DMS153 treated with DMSO at 0.1 percent for 48 hours (cell line): Measurements from ENCODE around the gene CPTP.

Source experiments
- DNase-seq: peaks from one replicate; lab custom pipeline; 2025; ENCODE audit not compliant: unreplicated experiment; lab: John Stamatoyannopoulos, UW

CPTP gene

GRCh38 chr1:1291548-1292441 lies 32.8 kb upstream of the CPTP start:
- peak; percentile 93 for DNase-seq

GRCh38 chr1:1292442-1292779 lies 32.2 kb upstream of the CPTP start:
- no peak for DNase-seq

DNA sequence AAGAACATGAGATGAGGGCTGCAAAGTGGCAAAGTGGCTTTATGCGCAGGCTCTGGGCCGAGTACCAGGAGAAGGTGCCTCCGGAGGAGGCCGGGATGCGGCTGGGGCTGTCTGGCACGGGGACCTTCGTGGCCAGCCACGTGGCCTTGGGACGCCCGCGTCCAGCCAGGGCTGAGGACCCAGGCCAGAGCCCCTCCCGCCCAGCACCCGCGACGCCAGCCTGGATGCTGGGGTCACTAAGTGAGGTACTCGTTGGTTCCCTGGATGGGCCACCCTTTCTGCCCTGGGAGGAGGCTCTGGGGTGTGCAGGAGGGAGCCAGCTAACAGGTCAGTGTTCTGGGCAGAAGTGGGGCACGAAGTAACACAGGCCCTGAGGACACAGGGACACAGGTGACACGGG lies 31.8 kb upstream of the CPTP start:
- no peak for DNase-seq

- no peak for DNase-seq
These were observed 31.0 kb upstream of the CPTP start for GRCh38 chr1:1293263-1294249.

DNA sequence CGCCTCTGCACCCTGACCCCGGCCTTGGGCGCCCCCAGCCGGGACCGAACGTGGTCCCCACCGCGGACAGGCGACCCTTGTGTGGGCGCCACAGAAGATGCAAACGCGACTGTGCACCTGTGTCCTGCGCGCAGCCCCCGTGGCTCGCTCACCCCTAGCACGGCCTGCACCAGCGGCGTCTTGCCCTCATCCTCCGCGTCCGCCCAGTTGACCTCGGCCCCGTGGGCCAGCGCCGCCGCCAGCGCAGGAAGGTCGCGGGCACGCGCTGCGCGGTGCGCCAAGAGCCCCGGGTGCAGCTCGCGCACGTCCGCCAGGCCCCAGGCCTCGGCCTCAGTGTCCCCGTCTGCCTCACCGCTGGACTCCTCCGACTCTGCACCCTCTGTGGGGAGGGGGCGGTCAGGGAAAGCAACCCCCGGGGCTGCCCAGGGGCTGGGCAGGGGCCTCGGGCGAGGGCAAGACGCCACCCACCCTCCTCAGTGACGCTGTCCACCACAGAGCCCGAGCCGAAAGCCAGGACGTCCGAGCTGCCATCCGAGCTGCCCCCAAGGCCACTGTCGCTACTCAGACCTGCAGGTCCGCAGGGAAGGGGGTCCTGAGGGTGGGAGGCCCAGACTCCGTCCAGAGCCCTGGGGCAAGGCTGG lies 30.2 kb upstream of the CPTP start:
- no peak for DNase-seq

GRCh38 chr1:1295154-1295923 lies 29.3 kb upstream of the CPTP start:
- DNase-seq, result no peak

GRCh38 chr1:1296070-1297061 lies 28.2 kb upstream of the CPTP start:
- DNase-seq, result no peak

DNA sequence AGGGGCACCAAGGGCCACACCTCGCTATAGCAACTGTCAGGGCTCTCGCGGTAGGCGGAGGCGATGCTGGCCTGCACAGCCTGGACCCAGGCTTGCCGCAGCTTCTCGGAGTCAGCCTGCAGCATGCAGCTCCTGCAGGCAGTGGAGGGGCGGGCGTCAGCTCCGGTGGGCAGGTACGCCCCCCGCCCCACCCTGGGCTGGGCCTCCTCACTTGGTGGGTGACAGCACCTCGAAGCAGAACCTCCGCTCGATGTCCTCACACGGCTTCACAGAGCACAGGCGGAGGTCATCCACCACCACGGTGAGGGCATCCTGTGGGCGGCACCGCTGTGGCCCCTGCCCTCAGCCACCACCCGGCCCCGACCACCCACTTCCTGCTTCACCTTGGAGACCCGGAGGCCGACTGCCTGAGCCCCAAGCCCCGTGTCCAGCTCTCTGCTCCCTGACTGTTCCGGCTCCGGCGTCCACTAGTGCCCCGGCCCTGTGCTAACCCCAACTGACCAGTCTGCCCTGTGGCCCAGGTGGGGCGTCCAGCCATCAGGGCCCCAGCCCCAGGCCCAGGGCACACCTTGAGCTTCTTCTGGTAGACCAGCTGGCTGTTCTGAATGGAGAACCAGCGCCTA lies 26.7 kb upstream of the CPTP start:
- DNase-seq, result no peak

DNA sequence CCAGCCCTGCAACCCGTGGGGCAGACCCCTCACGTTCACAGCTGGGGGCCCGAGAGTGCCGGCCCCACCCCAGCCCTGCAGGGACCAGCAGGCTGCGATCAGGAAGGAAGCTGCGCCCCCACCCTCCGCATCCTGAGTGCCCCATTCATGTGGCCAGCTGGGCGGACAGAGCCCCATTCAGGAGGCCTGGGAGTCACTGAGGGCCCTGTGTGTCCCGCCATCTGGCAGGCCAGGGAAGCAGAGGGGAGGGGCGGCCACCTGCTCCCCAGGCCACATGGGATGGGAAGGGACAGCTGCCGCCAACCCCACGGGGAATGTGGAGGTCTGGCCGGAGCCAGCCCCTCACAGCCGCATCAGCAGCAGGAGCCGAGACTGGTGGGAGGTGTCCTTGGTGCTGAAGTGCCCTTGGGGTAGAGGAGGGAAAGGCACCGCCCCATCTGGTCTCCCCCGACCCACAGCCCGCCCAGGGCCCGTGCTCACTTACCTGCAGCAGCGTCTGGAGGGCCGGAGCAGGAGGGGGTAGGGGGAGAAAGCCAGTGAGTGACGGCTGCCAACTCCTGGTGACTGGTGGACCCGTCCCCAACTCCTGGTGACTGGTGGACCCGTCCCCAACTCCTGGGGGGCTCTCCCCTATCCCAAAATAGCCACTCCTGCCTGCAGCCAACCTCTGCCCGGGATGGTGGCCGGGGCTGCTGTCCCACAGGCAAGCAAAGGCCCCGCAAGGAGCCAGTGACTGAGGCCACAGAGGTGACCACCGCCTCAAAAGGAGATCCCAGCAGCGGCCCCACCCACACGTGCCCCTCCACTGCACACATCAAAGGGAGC lies 25.5 kb upstream of the CPTP start:
- DNase-seq, result no peak

GRCh38 chr1:1299686-1300351 lies 24.8 kb upstream of the CPTP start:
- no peak for DNase-seq

DNA sequence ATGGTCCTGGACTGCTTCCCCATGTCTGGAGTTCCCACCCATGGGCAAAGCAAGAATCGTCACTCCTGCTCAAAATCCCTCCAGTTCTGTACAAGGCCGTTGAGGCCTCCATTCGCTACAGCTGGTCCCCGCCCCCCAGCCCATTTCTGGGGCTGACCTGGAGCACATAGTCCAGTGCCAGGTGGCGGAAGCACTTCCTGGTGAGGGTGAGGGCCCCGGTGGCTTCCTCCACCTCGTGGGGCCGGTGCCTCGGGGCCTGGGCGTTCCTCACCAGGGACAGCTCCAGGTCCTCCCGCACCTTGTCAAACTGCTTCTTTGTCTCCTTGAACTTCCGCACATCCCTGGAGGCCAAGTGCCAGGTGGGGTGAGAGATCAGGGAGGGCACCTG lies 24.3 kb upstream of the CPTP start:
- no peak for DNase-seq

- DNase-seq, result no peak
These were observed 22.6 kb upstream of the CPTP start for GRCh38 chr1:1302006-1302430.

GRCh38 chr1:1302951-1303509 lies 21.6 kb upstream of the CPTP start:
- no peak for DNase-seq

- DNase-seq, result no peak
These were observed 20.9 kb upstream of the CPTP start for GRCh38 chr1:1303736-1304135.

DNA sequence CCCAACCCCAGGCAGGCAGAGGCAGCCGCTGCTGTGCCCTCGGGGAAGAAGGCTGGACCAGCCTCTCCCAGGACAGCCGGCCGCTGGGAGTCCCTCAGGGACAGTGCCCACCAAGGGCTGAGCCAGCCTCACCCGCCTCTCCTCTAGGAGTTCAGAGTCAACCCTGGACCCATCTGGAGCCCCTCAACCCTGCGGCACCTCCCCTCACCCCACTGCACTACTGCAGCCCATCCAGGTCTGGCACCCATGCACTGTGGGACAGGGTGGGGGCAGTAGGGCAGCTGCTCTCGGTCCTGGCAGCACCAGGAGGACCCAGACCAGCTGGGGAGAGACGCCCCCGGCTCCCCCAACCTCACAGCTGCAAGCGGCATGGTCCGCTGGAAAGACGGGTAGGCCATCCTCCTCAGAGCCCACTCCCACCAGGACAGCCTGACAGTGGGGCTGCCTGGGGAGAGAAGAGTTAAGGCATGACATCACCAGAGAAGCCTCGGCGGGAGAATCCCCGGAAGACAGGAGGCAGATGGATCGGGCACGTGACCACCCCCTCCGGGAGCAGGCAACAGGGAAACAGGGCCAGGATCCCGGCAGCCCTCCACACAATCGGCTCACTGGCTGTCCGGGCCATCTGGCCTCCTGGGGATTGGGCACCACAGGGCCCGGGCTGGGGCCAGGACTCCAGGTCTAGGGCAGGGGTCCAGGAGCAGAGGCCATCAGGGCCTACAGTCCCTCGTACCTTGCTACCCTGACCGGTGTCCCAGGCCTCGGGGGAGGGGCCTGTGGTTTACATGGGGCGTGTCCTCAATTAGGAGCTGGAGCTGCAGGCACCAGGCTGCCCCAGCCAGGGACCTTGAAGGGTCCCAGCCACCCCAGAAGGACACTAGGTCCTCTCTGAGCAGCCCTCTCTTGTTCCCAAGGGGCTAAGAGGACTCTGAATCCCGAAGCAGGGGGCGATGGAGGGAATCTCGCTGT lies 20.0 kb upstream of the CPTP start:
- peak; percentile 98 for DNase-seq
